GM23338 (cell line): ENCODE results near the gene OSBPL5. TPM values are rescaled to one million over a fixed set of nuclear protein-coding genes. Genes with fewer than 3 reads are reported as not detected.

ENCODE experiments used
- ATAC-seq: fragments of 200-7000 bp; cut with Tn5 transposase; 3 replicates; pipeline ENCODE4 v1.9.1; 2020
- DNase-seq: peaks from one replicate; pipeline ENCODE4 v3.0.0-alpha.2; 2015; ENCODE audit warnings: low spot score
- H2AFZ ChIP-seq: fragments of 200-600 bp; sonication (generic); 2 replicates; pipeline ENCODE4 v1.8.0; 2016; ENCODE audit warnings: antibody characterized with exemption, mild to moderate bottlenecking, moderate library complexity
- H3F3A ChIP-seq: fragments of 200-600 bp; sonication (generic); replicated peaks from 2 replicates; pipeline ENCODE4 v1.8.0; 2017; ENCODE audit warnings: antibody characterized with exemption, mixed run types, low read depth
- H3K27ac ChIP-seq: fragments of 200-600 bp; sonication (generic); 2 replicates; pipeline ENCODE4 v1.6.1; 2016; ENCODE audit warnings: low read depth
- H3K27me3 ChIP-seq: fragments of 200-600 bp; sonication (generic); 2 replicates; pipeline ENCODE4 v1.8.0; 2016; ENCODE audit warnings: mild to moderate bottlenecking, mixed run types, moderate library complexity; ENCODE audit not compliant: insufficient read depth
- H3K36me3 ChIP-seq: fragments of 200-600 bp; sonication (generic); 2 replicates; pipeline ENCODE4 v1.8.0; 2016; ENCODE audit warnings: mild to moderate bottlenecking; ENCODE audit not compliant: insufficient read depth
- H3K4me1 ChIP-seq: fragments of 200-600 bp; sonication (generic); 2 replicates; pipeline ENCODE4 v1.8.0; 2016; ENCODE audit warnings: mild to moderate bottlenecking, moderate library complexity; ENCODE audit not compliant: insufficient read depth
- H3K4me2 ChIP-seq: fragments of 200-600 bp; sonication (generic); 2 replicates; pipeline ENCODE4 v1.7.1; 2017; ENCODE audit warnings: mixed run types
- H3K4me3 ChIP-seq: fragments of 200-600 bp; sonication (generic); 2 replicates; pipeline ENCODE4 v1.6.1; 2016; ENCODE audit warnings: mixed run types
- H3K79me2 ChIP-seq: fragments of 200-600 bp; sonication (generic); replicated peaks from 2 replicates; pipeline ENCODE4 v1.8.0; 2017; ENCODE audit warnings: mild to moderate bottlenecking; ENCODE audit not compliant: insufficient read depth
- H3K9me2 ChIP-seq: fragments of 200-600 bp; sonication (generic); 2 replicates; pipeline ENCODE4 v1.8.0; 2017; ENCODE audit not compliant: insufficient read depth
- H4K20me1 ChIP-seq: fragments of 200-600 bp; sonication (generic); replicated peaks from 2 replicates; pipeline ENCODE4 v1.8.0; 2017; ENCODE audit warnings: mild to moderate bottlenecking; ENCODE audit not compliant: insufficient read depth
- H3K27ac Mint-ChIP-seq: 2 replicates; pipeline ENCODE4 v1.8.0; 2020; ENCODE audit warnings: inconsistent platforms, mild to moderate bottlenecking, moderate library complexity, mixed read lengths
- H3K27me3 Mint-ChIP-seq: 3 replicates; pipeline ENCODE4 v1.8.0; 2022; ENCODE audit warnings: low read depth, mild to moderate bottlenecking, moderate library complexity, mixed read lengths, inconsistent platforms; ENCODE audit not compliant: insufficient read depth, poor library complexity
- H3K36me3 Mint-ChIP-seq: 3 replicates; pipeline ENCODE4 v1.8.0; 2021; ENCODE audit warnings: low read depth, mild to moderate bottlenecking, inconsistent platforms, moderate library complexity, mixed read lengths
- H3K4me1 Mint-ChIP-seq: 3 replicates; pipeline ENCODE4 v1.8.0; 2020; ENCODE audit warnings: mild to moderate bottlenecking, inconsistent platforms, mixed read lengths
- H3K4me3 Mint-ChIP-seq: 3 replicates; pipeline ENCODE4 v1.8.0; 2021; ENCODE audit warnings: moderate library complexity, mild to moderate bottlenecking, inconsistent platforms, mixed read lengths
- H3K9me3 Mint-ChIP-seq: 3 replicates; pipeline ENCODE4 v1.8.0; 2020; ENCODE audit warnings: moderate library complexity, mild to moderate bottlenecking, inconsistent platforms, mixed read lengths
- CREB1 ChIP-seq: fragments of 250-450 bp; sonication (Bioruptor Pico); IDR thresholded peaks from 2 replicates; pipeline ENCODE4 v1.5.0; 2020; ENCODE audit warnings: low read depth, mild to moderate bottlenecking, moderate library complexity
- EZH2 ChIP-seq: fragments of 200-600 bp; sonication (generic); IDR thresholded peaks from one replicate; pipeline ENCODE4 v1.8.0; 2017; ENCODE audit warnings: antibody characterized with exemption, mild to moderate bottlenecking, low read depth; ENCODE audit not compliant: unreplicated experiment
- EZH2phosphoT487 ChIP-seq: fragments of 200-600 bp; sonication (generic); IDR thresholded peaks from one replicate; pipeline ENCODE4 v1.8.1; 2018; ENCODE audit warnings: antibody characterized with exemption; ENCODE audit not compliant: unreplicated experiment
- JUNB ChIP-seq: IDR thresholded peaks from one replicate; pipeline ENCODE4 v1.6.1; 2016; ENCODE audit warnings: antibody characterized with exemption; ENCODE audit not compliant: unreplicated experiment
- NANOG ChIP-seq: IDR thresholded peaks from 2 replicates; pipeline ENCODE4 v1.6.1; 2016; ENCODE audit warnings: antibody characterized with exemption, borderline replicate concordance
- POLR2AphosphoS5 ChIP-seq: IDR thresholded peaks from 2 replicates; pipeline ENCODE4 v1.6.1; 2016; ENCODE audit warnings: antibody characterized with exemption, low read depth
- STAT1 ChIP-seq: IDR thresholded peaks from one replicate; pipeline ENCODE4 v1.6.1; 2016; ENCODE audit warnings: antibody characterized with exemption; ENCODE audit not compliant: unreplicated experiment
- ZNF114 ChIP-seq: fragments of 250-450 bp; sonication (Bioruptor Pico); IDR thresholded peaks from 2 replicates; pipeline ENCODE4 v1.5.0; 2020; ENCODE audit warnings: mild to moderate bottlenecking, moderate library complexity
- ZNF331 ChIP-seq: fragments of 250-450 bp; sonication (Bioruptor Pico); IDR thresholded peaks from 2 replicates; pipeline ENCODE4 v1.5.0; 2020; ENCODE audit warnings: low read depth, mild to moderate bottlenecking, moderate library complexity
- polyA plus RNA-seq: library from polyadenylated mRNA; unstranded; fragments of >200 nt; fragmentation: Nextera tagmentation; extraction: Ambion mirVana; gene quantifications from 2 replicates; pipeline ENCODE4 v1.2.1, GENCODE V29; 2016
- total RNA-seq: library from RNA; depleted of rRNA; stranded (reverse); fragments of >200 nt; shearing (Covaris generic); gene quantifications from 2 replicates; pipeline ENCODE4 v1.2.3, GENCODE V29; 2014
- TF ChIP-seq, protein P1 (sequence below): IDR thresholded peaks from 2 replicates; pipeline ENCODE4 v1.6.1; 2016; ENCODE audit warnings: antibody characterized with exemption
- TF ChIP-seq, protein P2 (sequence below): fragments of 250-450 bp; sonication (Bioruptor Pico); IDR thresholded peaks from 2 replicates; pipeline ENCODE4 v1.5.0; 2020; ENCODE audit warnings: mild to moderate bottlenecking, moderate library complexity
- TF ChIP-seq, protein P3 (sequence below): IDR thresholded peaks from one replicate; pipeline ENCODE4 v1.6.1; 2018; ENCODE audit warnings: antibody characterized with exemption; ENCODE audit not compliant: unreplicated experiment
- TF ChIP-seq, protein P4 (sequence below), 2 experiments: fragments of 200-600 bp in 1 of 2; sonication (generic) in 1 of 2; conservative IDR thresholded peaks; 2 replicates each; pipeline versions ENCODE4 v1.5.1 to v1.6.1; 2016 to 2017; ENCODE audit warnings: antibody characterized with exemption in 2 of 2, low read depth in 2 of 2, mild to moderate bottlenecking in 2 of 2, moderate library complexity in 1 of 2

OSBPL5 gene
- total and polyA plus RNA-seq, 2 experiments from 2014 or later, result 2.7 to 12.0 TPM

DNA sequence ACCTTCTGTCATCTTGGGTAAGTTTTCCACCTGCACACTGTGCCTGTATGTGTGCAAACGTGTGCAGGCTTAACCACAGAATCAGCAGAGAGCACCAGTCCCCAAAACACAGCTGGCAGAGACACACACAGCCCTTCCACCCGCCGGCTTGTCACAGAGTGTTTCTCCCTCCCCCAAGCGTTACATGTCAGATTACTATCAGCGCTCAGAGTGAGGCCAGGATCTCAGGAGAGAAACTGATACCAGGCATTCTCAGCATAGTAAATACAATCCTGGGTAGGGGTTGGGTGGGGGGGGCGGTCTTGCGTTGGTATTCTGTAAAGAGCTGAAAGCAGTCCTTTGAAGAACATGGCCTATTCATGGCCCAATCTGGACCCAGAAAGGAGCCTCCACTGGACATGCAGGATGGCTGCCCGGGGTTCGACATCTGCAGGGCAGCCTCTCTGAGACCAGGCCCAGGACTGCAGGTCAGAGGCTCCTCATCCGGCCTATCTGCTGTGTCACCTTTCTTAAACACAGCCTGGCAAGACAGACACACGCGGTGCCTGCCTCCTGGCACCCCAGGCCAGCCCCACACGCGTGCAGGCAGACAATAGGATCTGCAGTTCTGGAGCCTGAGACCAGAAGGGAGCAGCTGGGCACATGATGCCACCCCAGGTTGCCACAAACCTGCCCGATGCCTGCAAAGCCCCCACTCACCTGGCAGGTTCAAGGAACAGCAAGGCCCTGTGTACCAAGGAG is 1.7 kb downstream of the OSBPL5 start:
- no peaks in the 10 kb centered on the region; the same call in 2 of the 3 replicates for H3K36me3 Mint-ChIP-seq
- TF ChIP-seq NANOG, result no peak
- no peak for TF ChIP-seq STAT1
- no peak for TF ChIP-seq EZH2
- no peak for TF ChIP-seq CREB1 (CRISPR knock-in tag)
- TF ChIP-seq, protein P1, sequence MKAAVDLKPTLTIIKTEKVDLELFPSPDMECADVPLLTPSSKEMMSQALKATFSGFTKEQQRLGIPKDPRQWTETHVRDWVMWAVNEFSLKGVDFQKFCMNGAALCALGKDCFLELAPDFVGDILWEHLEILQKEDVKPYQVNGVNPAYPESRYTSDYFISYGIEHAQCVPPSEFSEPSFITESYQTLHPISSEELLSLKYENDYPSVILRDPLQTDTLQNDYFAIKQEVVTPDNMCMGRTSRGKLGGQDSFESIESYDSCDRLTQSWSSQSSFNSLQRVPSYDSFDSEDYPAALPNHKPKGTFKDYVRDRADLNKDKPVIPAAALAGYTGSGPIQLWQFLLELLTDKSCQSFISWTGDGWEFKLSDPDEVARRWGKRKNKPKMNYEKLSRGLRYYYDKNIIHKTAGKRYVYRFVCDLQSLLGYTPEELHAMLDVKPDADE, result no peak
- TF ChIP-seq POLR2AphosphoS5, result no peak
- no peak for TF ChIP-seq JUNB
- TF ChIP-seq EZH2phosphoT487, result no peak
- no peak for TF ChIP-seq ZNF331 (CRISPR knock-in tag)
- TF ChIP-seq, protein P2, sequence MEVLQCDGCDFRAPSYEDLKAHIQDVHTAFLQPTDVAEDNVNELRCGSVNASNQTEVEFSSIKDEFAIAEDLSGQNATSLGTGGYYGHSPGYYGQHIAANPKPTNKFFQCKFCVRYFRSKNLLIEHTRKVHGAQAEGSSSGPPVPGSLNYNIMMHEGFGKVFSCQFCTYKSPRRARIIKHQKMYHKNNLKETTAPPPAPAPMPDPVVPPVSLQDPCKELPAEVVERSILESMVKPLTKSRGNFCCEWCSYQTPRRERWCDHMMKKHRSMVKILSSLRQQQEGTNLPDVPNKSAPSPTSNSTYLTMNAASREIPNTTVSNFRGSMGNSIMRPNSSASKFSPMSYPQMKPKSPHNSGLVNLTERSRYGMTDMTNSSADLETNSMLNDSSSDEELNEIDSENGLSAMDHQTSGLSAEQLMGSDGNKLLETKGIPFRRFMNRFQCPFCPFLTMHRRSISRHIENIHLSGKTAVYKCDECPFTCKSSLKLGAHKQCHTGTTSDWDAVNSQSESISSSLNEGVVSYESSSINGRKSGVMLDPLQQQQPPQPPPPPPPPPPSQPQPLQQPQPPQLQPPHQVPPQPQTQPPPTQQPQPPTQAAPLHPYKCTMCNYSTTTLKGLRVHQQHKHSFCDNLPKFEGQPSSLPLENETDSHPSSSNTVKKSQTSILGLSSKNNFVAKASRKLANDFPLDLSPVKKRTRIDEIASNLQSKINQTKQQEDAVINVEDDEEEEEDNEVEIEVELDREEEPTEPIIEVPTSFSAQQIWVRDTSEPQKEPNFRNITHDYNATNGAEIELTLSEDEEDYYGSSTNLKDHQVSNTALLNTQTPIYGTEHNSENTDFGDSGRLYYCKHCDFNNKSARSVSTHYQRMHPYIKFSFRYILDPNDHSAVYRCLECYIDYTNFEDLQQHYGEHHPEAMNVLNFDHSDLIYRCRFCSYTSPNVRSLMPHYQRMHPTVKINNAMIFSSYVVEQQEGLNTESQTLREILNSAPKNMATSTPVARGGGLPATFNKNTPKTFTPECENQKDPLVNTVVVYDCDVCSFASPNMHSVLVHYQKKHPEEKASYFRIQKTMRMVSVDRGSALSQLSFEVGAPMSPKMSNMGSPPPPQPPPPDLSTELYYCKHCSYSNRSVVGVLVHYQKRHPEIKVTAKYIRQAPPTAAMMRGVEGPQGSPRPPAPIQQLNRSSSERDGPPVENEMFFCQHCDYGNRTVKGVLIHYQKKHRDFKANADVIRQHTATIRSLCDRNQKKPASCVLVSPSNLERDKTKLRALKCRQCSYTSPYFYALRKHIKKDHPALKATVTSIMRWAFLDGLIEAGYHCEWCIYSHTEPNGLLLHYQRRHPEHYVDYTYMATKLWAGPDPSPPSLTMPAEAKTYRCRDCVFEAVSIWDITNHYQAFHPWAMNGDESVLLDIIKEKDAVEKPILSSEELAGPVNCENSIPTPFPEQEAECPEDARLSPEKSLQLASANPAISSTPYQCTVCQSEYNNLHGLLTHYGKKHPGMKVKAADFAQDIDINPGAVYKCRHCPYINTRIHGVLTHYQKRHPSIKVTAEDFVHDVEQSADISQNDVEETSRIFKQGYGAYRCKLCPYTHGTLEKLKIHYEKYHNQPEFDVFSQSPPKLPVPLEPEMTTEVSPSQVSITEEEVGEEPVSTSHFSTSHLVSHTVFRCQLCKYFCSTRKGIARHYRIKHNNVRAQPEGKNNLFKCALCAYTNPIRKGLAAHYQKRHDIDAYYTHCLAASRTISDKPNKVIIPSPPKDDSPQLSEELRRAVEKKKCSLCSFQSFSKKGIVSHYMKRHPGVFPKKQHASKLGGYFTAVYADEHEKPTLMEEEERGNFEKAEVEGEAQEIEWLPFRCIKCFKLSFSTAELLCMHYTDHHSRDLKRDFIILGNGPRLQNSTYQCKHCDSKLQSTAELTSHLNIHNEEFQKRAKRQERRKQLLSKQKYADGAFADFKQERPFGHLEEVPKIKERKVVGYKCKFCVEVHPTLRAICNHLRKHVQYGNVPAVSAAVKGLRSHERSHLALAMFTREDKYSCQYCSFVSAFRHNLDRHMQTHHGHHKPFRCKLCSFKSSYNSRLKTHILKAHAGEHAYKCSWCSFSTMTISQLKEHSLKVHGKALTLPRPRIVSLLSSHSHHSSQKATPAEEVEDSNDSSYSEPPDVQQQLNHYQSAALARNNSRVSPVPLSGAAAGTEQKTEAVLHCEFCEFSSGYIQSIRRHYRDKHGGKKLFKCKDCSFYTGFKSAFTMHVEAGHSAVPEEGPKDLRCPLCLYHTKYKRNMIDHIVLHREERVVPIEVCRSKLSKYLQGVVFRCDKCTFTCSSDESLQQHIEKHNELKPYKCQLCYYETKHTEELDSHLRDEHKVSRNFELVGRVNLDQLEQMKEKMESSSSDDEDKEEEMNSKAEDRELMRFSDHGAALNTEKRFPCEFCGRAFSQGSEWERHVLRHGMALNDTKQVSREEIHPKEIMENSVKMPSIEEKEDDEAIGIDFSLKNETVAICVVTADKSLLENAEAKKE, result no peak
- TF ChIP-seq, protein P3, sequence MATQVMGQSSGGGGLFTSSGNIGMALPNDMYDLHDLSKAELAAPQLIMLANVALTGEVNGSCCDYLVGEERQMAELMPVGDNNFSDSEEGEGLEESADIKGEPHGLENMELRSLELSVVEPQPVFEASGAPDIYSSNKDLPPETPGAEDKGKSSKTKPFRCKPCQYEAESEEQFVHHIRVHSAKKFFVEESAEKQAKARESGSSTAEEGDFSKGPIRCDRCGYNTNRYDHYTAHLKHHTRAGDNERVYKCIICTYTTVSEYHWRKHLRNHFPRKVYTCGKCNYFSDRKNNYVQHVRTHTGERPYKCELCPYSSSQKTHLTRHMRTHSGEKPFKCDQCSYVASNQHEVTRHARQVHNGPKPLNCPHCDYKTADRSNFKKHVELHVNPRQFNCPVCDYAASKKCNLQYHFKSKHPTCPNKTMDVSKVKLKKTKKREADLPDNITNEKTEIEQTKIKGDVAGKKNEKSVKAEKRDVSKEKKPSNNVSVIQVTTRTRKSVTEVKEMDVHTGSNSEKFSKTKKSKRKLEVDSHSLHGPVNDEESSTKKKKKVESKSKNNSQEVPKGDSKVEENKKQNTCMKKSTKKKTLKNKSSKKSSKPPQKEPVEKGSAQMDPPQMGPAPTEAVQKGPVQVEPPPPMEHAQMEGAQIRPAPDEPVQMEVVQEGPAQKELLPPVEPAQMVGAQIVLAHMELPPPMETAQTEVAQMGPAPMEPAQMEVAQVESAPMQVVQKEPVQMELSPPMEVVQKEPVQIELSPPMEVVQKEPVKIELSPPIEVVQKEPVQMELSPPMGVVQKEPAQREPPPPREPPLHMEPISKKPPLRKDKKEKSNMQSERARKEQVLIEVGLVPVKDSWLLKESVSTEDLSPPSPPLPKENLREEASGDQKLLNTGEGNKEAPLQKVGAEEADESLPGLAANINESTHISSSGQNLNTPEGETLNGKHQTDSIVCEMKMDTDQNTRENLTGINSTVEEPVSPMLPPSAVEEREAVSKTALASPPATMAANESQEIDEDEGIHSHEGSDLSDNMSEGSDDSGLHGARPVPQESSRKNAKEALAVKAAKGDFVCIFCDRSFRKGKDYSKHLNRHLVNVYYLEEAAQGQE, result no peak
- TF ChIP-seq, protein P4, sequence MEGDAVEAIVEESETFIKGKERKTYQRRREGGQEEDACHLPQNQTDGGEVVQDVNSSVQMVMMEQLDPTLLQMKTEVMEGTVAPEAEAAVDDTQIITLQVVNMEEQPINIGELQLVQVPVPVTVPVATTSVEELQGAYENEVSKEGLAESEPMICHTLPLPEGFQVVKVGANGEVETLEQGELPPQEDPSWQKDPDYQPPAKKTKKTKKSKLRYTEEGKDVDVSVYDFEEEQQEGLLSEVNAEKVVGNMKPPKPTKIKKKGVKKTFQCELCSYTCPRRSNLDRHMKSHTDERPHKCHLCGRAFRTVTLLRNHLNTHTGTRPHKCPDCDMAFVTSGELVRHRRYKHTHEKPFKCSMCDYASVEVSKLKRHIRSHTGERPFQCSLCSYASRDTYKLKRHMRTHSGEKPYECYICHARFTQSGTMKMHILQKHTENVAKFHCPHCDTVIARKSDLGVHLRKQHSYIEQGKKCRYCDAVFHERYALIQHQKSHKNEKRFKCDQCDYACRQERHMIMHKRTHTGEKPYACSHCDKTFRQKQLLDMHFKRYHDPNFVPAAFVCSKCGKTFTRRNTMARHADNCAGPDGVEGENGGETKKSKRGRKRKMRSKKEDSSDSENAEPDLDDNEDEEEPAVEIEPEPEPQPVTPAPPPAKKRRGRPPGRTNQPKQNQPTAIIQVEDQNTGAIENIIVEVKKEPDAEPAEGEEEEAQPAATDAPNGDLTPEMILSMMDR (conservative IDR thresholded peaks at IDR 0.05; ENCODE audit: low read depth in 2 of 2), result no peak
- TF ChIP-seq ZNF114 (CRISPR knock-in tag), result no peak
- Histone ChIP-seq H3F3A (0 out of 2 replicates have a peak, but pooled peaks cover 2% of the 10 kb centered on the region), H3K9me2 (no peaks in the 10 kb centered on the region), H3K36me3 (no peaks in the 10 kb centered on the region), H3K27me3 (peaks cover 40% of the 10 kb centered on the region), H3K27ac (no peak overlapping the region), H3K79me2 (no peaks in the 10 kb centered on the region), H4K20me1 (no peaks in the 10 kb centered on the region), H3K4me2 (peak overlapping the region; percentile 93), H3K4me3 (peak overlapping the region; percentile 74), H3K4me1 (peaks cover 18% of the 10 kb centered on the region; the same call in 1 of the 2 replicates), H2AFZ (no peak overlapping the region)
- peaks cover 33% of the 10 kb centered on the region for H3K27me3 Mint-ChIP-seq
- H3K27ac Mint-ChIP-seq, result no peak overlapping the region
- H3K9me3 Mint-ChIP-seq, result no peaks in the 10 kb centered on the region
- ATAC-seq (no peak), DNase-seq (no peak)
- H3K4me3 Mint-ChIP-seq, result peak overlapping the region; percentile 72
- H3K4me1 Mint-ChIP-seq, result peaks cover 42% of the 10 kb centered on the region
